ENCODE results near the gene TCP11L1.

- TF ChIP-seq CTCF (IDR thresholded peaks at IDR 0.05) (no peak), ATF3 (CRISPR knock-in tag; conservative IDR thresholded peaks at IDR 0.05) (no peak)
These were observed 6.3 kb downstream of the TCP11L1 start for GRCh38 chr11:33045551-33046255.

All from WTC11 (cell line).